ENCODE data around the gene RNF225.
"Not testable (repeated sequence)": the region's sequence is repeated elsewhere in the genome, so short reads cannot be mapped to it uniquely, and the experiment has no call there.

DNA sequence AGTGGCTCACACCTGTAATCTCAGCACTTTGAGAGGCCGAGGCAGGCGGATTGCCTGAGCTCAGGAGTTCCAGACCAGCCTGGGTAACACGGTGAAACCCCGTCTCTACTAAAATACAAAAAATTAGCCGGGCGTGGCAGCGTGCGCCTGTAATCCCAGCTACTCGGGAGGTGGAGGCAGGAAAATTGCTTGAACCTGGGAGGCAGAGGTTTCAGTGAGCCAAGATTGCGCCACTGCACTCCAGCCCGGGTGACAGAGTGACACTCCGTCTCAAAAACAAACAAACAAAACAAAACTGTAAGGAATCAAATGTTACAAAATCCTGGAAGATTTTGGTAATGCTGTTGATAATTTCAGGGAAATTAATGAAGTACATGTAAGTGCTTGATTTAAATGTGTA, 47.4 kb upstream of the RNF225 start:
- TF ChIP-seq, protein P1, sequence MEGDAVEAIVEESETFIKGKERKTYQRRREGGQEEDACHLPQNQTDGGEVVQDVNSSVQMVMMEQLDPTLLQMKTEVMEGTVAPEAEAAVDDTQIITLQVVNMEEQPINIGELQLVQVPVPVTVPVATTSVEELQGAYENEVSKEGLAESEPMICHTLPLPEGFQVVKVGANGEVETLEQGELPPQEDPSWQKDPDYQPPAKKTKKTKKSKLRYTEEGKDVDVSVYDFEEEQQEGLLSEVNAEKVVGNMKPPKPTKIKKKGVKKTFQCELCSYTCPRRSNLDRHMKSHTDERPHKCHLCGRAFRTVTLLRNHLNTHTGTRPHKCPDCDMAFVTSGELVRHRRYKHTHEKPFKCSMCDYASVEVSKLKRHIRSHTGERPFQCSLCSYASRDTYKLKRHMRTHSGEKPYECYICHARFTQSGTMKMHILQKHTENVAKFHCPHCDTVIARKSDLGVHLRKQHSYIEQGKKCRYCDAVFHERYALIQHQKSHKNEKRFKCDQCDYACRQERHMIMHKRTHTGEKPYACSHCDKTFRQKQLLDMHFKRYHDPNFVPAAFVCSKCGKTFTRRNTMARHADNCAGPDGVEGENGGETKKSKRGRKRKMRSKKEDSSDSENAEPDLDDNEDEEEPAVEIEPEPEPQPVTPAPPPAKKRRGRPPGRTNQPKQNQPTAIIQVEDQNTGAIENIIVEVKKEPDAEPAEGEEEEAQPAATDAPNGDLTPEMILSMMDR (IDR thresholded peaks at IDR 0.05; ENCODE audit: low read length) = not testable (repeated sequence)
- TF ChIP-seq EZH2 (optimal IDR thresholded peaks at IDR 0.05; ENCODE audit: low read depth, low read length); EZH2phosphoT487 (IDR thresholded peaks at IDR 0.05; ENCODE audit: low read length): not testable (repeated sequence)
